Measurements from ENCODE around the gene FKBP4.

GRCh38 chr12:2797721-2798418 is 3.1 kb downstream of the FKBP4 start:
- no peak for TF ChIP-seq CTCF (IDR thresholded peaks at IDR 0.05)
- no peak for TF ChIP-seq EZH2 (IDR thresholded peaks at IDR 0.05; ENCODE audit: borderline replicate concordance, insufficient read depth, low read depth, low read length, poor library complexity, severe bottlenecking)

Measured in B cell (primary cell).